Hematopoietic multipotent progenitor cell treated with erythropoietin and hydrocortisone succinate and interleukin-3 and kit ligand, for 6 days (in vitro differentiated cells): ENCODE data around the gene MDM2.
"Not testable (repeated sequence)": the region's sequence is repeated elsewhere in the genome, so short reads cannot be mapped to it uniquely, and the experiment has no call there.

Source experiments
- DNase-seq: peaks from one replicate; pipeline ENCODE4 v3.0.0-alpha.2; 2015

The MDM2 gene

DNA sequence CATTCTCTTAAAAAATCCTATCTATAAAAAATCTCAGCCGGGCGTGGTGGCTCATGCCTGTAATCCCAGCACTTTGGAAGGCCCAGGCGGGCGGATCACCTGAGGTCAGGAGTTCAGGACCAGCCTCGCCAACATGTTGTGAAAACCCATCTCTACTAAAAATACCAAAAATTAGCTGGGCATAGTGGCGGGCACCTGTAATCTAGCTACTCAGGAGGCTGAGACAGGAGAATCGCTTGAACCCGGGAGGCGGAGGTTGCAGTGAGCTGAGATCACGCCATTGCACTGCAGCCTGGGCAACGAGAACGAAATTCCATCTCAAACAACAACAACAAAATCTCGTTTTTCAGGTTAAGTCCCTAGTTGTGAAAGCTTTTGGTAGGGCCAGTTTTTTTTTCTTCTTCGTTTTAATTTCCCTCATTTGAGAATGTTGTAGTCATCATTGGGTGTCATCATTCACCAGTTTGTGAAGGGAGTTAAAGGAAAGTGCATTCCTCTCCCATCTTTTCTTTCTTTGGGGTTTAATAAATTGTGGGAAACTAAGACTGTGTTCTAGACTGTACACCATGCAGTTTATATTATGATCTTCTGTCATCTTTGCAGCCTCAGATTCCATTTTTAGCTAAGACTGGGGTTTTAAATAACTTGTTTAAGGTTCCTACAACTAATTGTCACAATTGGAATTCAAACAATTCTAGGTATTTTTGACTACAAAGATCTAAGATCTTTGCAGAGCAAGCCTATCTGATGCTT lies 23.9 kb downstream of the MDM2 start:
- DNase-seq = no peak

- no peak for DNase-seq
These were observed 24.5 kb downstream of the MDM2 start for GRCh38 chr12:68832504-68832867.

DNA sequence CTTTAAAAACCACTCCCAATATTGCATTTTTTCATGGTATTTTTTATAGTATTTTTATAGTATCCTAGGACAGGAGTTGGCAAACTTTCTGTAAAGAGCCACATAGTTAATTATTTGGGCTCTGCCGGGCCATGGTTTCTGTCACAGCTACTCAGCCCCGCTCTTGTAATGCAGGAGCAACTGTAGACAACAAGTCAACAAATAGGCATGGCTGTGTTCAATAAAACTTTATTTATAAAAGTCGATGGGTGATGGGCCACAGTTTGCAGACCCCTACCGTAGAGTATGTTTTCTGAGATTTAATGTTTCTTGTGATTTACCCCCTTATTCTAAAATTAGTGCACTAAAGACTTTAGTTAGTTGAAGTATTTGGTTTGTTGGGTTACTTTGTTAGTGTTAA lies 25.5 kb downstream of the MDM2 start:
- no peak for DNase-seq

DNA sequence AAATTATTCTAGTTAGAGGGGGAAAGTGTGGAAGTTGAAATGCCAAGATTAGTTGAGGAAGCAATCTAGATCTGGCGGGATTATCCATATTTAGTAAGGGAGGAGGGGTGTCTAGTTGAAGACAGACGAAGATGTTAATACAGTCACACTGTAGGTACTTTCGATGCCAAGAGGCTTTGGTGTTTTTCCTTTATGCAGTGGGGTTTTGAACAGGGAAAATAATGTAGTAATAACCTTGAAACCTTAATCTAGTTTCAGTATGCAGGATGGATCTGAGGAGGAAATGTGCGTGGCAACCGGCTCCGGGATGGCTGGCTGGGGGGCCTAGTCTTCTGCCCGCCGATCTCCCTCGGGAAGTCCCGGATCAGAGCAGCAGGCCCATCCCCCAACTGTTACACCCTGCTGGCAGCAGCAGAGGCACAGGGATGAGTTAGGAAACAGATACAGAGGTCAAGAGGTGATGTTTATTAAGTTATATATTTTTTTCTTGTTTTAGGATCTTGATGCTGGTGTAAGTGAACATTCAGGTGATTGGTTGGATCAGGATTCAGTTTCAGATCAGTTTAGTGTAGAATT lies 27.4 kb downstream of the MDM2 start:
- DNase-seq = no peak

GRCh38 chr12:68837215-68837614 lies 29.2 kb downstream of the MDM2 start:
- DNase-seq = no peak

DNA sequence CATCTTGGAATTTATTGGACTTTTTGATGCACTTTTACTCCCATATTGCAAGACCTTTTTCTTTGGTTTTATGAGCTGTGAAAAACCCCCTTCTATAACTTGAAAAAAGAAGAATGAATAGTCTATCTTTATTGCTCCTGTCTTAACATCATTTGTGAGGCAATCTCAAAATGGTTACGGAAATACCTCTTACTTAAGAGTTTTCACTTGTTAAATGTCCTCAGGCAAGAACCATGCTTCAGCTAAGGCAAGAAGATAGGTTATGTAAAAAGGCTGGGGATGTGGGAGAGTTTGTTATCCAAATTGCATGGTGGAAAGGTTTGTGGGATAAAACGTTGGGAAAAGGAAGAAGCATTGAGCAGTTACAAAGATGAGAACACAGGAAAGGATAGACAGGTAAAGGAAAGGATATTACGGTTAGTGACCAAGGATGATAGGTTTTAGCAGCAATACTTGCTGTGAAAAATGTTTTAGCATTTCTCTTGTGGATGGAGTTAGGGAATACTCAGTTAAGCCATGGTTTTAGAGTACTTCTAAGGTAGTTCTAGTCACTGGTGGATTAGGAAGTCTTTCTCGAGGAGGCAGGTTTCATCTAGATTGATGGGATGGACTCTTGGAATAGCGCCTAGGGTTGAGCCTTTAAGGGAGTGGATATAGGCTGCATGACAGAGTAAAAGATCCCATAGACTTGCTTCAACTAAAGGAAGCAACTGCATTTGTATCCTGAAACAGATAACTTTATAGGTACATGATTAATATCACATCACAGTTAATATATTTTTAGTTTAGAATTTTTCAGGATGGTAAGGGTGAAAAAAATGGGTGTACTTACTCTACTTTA lies 30.3 kb downstream of the MDM2 start:
- DNase-seq = no peak

DNA sequence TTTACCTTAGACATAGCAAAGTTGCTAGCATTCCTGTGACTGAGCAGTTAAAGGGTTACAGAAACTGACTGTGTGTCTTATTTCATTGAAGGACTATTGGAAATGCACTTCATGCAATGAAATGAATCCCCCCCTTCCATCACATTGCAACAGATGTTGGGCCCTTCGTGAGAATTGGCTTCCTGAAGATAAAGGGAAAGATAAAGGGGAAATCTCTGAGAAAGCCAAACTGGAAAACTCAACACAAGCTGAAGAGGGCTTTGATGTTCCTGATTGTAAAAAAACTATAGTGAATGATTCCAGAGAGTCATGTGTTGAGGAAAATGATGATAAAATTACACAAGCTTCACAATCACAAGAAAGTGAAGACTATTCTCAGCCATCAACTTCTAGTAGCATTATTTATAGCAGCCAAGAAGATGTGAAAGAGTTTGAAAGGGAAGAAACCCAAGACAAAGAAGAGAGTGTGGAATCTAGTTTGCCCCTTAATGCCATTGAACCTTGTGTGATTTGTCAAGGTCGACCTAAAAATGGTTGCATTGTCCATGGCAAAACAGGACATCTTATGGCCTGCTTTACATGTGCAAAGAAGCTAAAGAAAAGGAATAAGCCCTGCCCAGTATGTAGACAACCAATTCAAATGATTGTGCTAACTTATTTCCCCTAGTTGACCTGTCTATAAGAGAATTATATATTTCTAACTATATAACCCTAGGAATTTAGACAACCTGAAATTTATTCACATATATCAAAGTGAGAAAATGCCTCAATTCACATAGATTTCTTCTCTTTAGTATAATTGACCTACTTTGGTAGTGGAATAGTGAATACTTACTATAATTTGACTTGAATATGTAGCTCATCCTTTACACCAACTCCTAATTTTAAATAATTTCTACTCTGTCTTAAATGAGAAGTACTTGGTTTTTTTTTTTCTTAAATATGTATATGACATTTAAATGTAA lies 31.5 kb downstream of the MDM2 start:
- DNase-seq = no peak

DNA sequence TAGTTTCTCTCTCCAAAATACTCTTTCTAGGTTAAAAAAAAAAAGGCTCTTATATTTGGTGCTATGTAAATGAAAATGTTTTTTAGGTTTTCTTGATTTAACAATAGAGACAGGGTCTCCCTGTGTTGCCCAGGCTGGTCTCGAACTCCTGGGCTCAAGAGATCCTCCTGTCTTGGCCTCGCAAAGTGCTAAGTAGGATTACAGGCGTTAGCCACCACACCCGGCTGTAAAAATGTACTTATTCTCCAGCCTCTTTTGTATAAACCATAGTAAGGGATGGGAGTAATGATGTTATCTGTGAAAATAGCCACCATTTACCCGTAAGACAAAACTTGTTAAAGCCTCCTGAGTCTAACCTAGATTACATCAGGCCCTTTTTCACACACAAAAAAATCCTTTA lies 33.2 kb downstream of the MDM2 start:
- not testable (repeated sequence) for DNase-seq

DNA sequence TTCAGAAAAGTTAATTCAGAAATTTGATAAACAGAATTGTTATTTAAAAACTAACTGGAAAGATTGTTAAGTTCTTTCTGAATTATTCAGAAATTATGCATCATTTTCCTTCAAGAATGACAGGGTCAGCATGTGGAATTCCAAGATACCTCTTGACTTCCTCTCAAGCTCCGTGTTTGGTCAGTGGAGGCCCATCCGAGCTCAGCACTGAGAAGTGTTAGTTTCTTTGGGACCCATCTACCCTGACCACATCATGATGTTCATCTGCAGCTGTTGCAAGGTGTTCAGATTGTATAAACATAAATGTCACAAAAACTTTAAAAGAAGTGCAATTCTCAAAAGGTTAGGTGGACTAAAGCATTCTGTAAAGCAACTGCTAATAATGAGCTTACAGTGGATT lies 33.7 kb downstream of the MDM2 start:
- DNase-seq = no peak

DNA sequence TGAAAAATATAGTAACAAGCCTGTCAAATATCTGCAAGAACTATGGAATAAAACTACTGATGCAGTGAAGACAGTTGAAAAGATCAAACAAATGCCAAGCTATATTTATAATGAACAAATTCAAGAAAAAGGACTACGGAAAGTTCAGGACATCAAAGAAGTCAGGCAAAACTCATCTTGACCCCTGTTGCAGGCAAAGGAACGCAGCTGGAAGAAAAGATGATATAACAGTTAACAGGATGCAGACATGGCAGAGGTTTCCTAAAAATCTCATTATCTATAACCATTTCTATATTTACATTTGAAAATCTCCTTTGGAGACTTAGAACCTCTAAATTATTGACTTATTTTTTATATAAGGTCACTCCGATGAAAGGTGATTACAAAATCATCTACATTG lies 34.1 kb downstream of the MDM2 start:
- no peak for DNase-seq

DNA sequence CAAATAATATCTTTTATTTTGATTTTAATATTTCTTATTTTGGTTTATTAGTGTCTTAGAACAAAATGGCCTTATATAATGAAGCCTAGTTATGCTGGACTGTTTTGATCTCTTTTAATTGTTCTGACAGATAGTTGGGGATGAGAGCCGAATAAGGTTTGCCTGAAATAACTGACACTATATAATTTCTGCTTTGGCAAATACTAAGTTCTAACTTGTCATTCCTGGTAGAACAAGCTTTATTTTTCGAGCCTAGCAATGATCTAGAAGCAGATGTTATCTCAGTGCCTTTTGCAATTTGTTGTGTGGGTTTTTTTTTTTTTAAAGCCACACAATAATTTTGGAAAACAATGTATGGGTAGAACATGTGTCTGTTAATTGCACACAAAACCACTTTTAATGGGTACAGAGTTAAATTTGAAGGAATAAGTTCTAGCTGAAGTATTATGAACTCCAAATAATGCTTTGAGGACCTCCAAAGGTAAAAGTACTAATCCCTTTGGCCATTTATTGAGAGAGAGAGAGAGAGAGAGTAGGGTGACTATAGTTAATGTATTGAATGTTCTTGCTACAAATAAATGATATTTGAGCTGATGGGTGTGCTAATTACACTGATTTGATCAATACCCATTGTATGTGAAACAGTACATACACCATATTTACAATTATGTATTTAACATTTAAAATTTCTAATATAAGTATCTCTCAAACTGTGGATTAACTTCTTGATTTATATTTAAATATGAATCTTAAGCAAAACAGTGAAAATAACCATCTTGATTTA lies 35.0 kb downstream of the MDM2 start:
- DNase-seq = no peak

DNA sequence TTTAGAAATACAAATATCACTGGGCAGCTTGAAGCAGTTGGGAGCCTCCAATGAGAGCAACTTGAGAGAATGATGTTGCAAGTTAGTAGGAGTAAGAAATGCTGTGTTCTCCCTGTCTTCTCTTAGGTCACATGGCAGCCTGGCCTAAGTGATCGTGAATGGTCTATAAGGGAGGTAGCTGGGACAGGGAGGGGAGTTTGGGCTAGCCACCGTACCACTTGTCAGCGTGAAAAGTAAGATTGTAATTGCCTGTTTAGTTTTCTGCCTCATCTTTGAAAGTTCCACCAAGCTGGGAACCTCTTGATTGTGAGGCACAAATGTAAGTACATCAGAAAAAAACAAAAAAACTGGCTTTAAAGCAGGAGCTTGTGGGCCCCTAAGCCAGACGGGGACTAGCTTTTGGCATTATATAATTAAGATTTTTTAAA lies 36.4 kb downstream of the MDM2 start:
- DNase-seq = no peak

- DNase-seq = peak; percentile 52
These were observed 37.1 kb downstream of the MDM2 start for GRCh38 chr12:68844788-68845695.

- no peak for DNase-seq
These were observed 38.8 kb downstream of the MDM2 start for GRCh38 chr12:68846811-68847210.

- DNase-seq = no peak
These were observed 42.4 kb downstream of the MDM2 start for GRCh38 chr12:68850390-68850789.

GRCh38 chr12:68851592-68852306 lies 43.8 kb downstream of the MDM2 start:
- DNase-seq = no peak

- no peak for DNase-seq
These were observed 45.6 kb downstream of the MDM2 start for GRCh38 chr12:68853396-68854077.

GRCh38 chr12:68854078-68854468 lies 46.1 kb downstream of the MDM2 start:
- DNase-seq = no peak

DNA sequence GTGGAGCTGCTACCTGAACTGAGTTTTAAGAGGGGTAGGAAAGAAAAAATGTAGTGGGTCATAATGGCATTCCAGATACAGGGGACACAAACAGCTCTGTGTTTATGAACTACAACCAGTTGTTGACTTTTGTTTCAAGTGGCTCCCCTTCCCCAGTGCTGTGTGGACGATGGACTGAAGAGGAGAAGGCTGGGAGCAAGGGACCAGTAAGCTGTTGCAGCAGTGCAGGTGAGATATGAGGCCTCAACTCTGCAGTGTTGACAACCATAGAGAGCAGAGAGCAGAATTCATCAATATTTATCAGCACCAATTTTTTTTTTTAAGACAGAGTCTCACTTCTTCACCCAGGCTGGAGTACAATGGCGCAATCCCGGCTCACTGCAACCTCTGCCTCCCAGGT lies 46.6 kb downstream of the MDM2 start:
- no peak for DNase-seq

DNA sequence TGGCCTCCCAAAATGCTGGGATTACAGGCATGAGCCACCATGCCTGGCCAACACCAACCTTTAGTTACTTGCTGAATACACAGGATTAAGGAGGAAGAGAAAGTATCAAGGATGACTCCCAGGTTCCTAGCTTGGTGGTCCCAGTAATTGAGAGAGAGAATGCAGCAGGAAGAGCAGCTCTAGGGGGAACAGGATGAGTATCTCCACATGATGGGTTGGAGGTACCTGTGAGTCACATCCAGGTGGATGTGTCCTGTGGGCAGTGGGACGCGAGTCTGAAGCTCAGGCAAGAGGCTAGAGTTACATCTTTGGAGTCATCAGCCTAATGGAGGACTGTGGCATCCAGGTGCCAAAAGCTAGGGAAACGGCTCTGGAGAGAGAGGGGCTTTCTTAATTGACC lies 47.1 kb downstream of the MDM2 start:
- DNase-seq = no peak
